ENCODE results near the gene GPS1. TPM values are rescaled to one million over a fixed set of nuclear protein-coding genes. Genes with fewer than 3 reads are reported as not detected.

Gene GPS1
- total RNA-seq, 1 donor from 2014 or later: 71.5 TPM

DNA sequence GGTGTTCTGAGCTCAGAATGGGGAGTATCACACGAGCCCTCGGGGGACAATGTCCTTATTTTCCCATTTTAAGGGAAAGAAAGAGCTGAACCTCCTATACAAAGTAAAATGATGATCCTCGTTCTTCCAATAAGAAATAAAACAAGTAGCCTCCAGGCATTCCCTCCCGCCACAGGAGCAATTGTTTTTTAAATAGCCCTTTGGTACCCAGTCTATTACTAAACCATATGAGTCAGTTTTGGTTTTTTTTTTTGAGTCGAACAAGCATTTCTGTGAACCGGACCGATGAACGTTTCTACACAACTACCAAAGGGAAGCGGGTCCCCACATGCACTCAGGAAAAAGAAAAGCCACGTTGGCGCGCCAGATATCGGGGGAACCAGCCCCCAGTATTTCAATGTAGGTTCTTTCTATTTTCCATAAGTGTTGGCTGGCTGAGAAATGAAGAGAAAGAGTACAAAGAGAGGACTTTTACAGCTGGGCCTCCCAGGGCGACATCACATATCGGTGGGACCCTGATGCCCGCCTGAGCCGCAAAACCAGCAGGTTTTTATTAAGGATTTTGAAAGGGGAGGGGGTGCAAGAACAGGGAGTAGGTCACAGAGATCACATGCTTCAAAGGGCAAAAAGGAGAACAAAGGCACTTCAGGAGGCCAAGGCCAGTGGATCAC lies 10.4 kb upstream of the GPS1 start:
- no peak overlapping the region for H3K27ac ChIP-seq
- ATAC-seq (no peak), DNase-seq (no peak)
- H3K27me3 ChIP-seq (ENCODE audit: low read depth): no peaks in the 10 kb centered on the region
- peaks cover 17% of the 10 kb centered on the region for H3K4me1 ChIP-seq
- TF ChIP-seq, protein P1, sequence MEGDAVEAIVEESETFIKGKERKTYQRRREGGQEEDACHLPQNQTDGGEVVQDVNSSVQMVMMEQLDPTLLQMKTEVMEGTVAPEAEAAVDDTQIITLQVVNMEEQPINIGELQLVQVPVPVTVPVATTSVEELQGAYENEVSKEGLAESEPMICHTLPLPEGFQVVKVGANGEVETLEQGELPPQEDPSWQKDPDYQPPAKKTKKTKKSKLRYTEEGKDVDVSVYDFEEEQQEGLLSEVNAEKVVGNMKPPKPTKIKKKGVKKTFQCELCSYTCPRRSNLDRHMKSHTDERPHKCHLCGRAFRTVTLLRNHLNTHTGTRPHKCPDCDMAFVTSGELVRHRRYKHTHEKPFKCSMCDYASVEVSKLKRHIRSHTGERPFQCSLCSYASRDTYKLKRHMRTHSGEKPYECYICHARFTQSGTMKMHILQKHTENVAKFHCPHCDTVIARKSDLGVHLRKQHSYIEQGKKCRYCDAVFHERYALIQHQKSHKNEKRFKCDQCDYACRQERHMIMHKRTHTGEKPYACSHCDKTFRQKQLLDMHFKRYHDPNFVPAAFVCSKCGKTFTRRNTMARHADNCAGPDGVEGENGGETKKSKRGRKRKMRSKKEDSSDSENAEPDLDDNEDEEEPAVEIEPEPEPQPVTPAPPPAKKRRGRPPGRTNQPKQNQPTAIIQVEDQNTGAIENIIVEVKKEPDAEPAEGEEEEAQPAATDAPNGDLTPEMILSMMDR (IDR thresholded peaks at IDR 0.05): no peak
- H3K36me3 ChIP-seq: no peaks in the 10 kb centered on the region
- no peaks in the 10 kb centered on the region for H3K9me3 ChIP-seq
- intact Hi-C loops (cut with DNase I): no loop called here
- no peak overlapping the region for H3K4me3 ChIP-seq

DNA sequence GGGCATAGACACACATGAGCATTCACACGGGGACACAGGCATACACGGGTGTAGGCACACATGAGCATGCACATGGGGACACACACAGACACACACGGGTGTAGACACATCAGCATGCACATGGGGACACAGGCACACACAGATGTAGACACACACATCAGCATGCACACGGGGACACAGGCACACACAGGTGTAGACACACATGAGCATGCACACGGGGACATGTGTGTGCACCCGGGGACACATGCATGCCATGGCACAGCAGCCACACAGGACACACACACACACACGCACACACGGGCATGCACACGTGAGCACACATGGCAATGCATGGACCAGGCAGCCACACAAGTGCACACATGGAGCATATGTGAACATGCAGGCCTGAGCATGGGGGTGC lies 9.0 kb upstream of the GPS1 start:
- intact Hi-C loops (cut with DNase I): no loop called here
- Histone ChIP-seq H3K4me1 (peaks cover 11% of the 10 kb centered on the region), H3K27me3 (ENCODE audit: low read depth) (no peaks in the 10 kb centered on the region), H3K27ac (no peak overlapping the region), H3K9me3 (no peaks in the 10 kb centered on the region), H3K36me3 (peaks cover 9% of the 10 kb centered on the region), H3K4me3 (no peak overlapping the region)
- ATAC-seq (no peak), DNase-seq (no peak)
- TF ChIP-seq, protein P1 (IDR thresholded peaks at IDR 0.05): no peak

DNA sequence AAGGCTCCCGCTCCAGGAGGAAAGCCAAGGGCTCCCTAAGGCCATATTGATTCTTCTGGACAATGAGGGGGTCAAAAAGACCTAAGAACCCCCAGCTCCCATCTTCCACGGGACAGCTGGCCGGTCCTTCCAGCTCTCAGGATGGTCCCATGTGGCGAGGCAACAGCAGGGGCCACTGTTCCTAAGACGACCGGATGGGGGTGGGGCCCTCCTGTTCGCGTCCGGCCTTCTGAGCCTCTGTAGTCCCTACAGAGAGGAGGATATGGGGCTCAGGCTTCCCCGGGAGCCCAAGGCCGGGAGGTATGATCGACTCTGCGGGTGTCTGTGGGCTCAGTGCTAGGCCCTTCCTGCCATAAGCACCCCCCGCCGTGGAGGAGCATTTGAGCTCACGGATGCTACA lies 8.2 kb upstream of the GPS1 start:
- no peak overlapping the region for H3K27ac ChIP-seq
- H3K27me3 ChIP-seq (ENCODE audit: low read depth): no peaks in the 10 kb centered on the region
- H3K4me3 ChIP-seq: no peak overlapping the region
- peaks cover 2% of the 10 kb centered on the region for H3K4me1 ChIP-seq
- H3K36me3 ChIP-seq: peaks cover 14% of the 10 kb centered on the region
- no peaks in the 10 kb centered on the region for H3K9me3 ChIP-seq
- TF ChIP-seq, protein P1 (IDR thresholded peaks at IDR 0.05): no peak
- ATAC-seq: no peak
- intact Hi-C loops (cut with DNase I): no loop called here
- no peak for DNase-seq

DNA sequence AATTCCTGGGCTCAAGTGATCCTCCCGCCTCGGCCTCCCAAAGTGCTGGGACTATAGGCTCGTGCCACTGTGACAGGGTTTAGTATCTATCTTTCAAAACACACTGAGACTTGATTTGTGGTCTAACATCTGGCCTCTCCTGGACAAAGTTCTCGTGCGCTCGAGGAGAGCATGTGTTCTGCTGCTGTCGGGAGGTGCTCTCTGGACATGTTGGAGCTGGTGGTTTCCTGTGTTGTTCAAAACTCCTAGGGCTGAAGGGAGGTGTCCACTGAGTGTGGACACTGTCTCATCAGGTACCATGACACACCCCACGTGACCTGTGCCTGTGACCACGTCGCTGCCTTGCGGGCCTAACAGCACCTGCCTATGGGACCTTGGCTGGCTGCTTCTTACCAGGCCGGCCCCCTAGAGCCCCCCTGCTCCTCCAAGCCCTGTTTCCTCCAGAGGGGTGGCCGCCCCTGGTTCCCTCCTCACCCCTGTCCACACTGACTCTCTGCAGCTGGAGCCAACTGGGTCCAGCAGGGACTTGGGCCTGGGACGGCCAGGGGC lies 5.7 kb upstream of the GPS1 start:
- H3K4me1 ChIP-seq: peaks cover 18% of the 10 kb centered on the region
- intact Hi-C loops (cut with DNase I): no loop called here
- H3K27me3 ChIP-seq (ENCODE audit: low read depth): no peaks in the 10 kb centered on the region
- H3K27ac ChIP-seq: no peak overlapping the region
- TF ChIP-seq, protein P1 (IDR thresholded peaks at IDR 0.05): no peak
- H3K4me3 ChIP-seq: no peak overlapping the region
- peaks cover 29% of the 10 kb centered on the region for H3K36me3 ChIP-seq
- H3K9me3 ChIP-seq: no peaks in the 10 kb centered on the region
- DNase-seq (no peak), ATAC-seq (no peak)

DNA sequence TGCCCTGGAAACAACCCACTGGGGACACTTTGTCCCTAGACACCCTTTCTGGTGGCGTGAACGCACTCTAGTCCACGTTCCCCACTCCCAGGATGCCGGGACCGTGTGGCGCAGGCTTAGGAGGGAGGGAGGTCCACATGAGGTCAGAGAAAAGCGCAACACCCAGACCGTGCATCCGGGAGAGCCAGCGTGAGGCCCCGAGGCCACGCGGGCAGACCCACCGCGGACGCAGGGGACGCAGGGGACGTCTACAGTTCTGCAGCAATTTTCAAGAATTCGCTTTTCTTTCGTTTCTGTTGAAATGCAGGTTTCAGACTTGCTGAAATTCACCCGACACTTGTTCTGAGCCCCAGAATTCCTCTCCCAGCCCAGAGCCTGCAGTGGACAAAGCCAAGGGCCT lies 4.8 kb upstream of the GPS1 start:
- TF ChIP-seq, protein P1 (IDR thresholded peaks at IDR 0.05): no peak
- intact Hi-C loops (cut with DNase I): no loop called here
- Histone ChIP-seq H3K9me3 (no peaks in the 10 kb centered on the region), H3K4me1 (peaks cover 20% of the 10 kb centered on the region), H3K36me3 (peaks cover 29% of the 10 kb centered on the region), H3K27me3 (ENCODE audit: low read depth) (no peaks in the 10 kb centered on the region), H3K27ac (no peak overlapping the region), H3K4me3 (no peak overlapping the region)
- ATAC-seq (no peak), DNase-seq (no peak)

All from lower lobe of right lung (tissue), 2 donors.